Putamen (tissue), 1 donor: Measurements from ENCODE around the gene CDY2B.
"Not testable (repeated sequence)": the region's sequence is repeated elsewhere in the genome, so short reads cannot be mapped to it uniquely, and the experiment has no call there.

ENCODE experiments used
- DNase-seq: peaks from one replicate; pipeline ENCODE4 v3.0.0-alpha.2; 2016; ENCODE audit warnings: low spot score

CDY2B gene, protein sequence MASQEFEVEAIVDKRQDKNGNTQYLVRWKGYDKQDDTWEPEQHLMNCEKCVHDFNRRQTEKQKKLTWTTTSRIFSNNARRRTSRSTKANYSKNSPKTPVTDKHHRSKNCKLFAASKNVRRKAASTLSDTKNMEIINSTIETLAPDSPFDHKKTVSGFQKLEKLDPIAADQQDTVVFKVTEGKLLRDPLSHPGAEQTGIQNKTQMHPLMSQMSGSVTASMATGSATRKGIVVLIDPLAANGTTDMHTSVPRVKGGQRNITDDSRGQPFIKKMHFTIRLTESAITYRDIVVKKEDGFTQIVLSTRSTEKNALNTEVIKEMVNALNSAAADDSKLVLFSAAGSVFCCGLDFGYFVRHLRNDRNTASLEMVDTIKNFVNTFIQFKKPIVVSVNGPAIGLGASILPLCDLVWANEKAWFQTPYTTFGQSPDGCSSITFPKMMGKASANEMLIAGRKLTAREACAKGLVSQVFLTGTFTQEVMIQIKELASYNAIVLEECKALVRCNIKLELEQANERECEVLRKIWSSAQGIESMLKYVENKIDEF

GRCh38 chrY:17880120-17880519, at the start of gene CDY2B:
CDY2B (minus strand) TSS chrY:17880220; CDS start chrY:17879892, 328 bp downstream.
- DNase-seq = not testable (repeated sequence)

GRCh38 chrY:17908009-17908408, 28.0 kb upstream of the CDY2B start:
- DNase-seq = not testable (repeated sequence)

GRCh38 chrY:17907351-17907750, 27.3 kb upstream of the CDY2B start:
- not testable (repeated sequence) for DNase-seq

GRCh38 chrY:17881697-17882096, 1.7 kb upstream of the CDY2B start:
- not testable (repeated sequence) for DNase-seq

GRCh38 chrY:17876767-17877166, 3.3 kb downstream of the CDY2B start:
- not testable (repeated sequence) for DNase-seq

- DNase-seq = not testable (repeated sequence)
Observed at GRCh38 chrY:17875401-17875800, 4.6 kb downstream of the CDY2B start.

DNA sequence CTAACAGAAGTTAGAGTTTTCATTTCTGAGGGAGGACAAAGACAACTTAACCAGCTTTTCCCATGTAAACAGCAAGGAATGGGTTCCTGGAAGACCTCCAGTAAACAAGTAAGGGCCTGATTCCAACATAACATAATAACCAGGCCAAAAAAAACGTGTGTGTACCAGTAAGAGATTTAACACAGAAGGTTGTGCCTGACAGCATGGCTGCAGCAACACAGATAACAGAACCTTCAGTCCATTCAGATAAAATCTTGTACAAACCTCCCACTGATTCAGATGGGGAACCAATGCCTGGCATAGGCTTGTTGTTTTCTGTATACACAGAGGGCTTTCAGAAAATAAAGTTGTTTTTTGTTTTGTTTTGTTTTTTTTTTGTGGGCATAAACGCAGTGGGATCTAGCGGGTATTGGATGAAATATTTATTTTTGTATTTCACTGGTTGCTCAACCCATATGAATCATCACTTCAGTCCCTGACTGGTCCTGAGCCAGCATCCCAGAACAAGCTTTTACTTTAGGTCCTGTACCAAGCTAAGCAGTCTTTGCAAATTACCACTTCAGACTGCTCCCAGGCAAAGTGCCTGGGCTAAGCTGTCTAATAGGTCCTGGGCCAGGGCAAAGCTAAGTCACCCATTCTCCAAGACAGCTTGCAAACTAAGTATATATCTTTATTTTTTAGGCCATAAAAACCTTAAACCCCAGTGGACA, 8.7 kb downstream of the CDY2B start:
- DNase-seq = not testable (repeated sequence)

- DNase-seq = not testable (repeated sequence)
Observed at GRCh38 chrY:17870737-17871136, 9.3 kb downstream of the CDY2B start.

DNA sequence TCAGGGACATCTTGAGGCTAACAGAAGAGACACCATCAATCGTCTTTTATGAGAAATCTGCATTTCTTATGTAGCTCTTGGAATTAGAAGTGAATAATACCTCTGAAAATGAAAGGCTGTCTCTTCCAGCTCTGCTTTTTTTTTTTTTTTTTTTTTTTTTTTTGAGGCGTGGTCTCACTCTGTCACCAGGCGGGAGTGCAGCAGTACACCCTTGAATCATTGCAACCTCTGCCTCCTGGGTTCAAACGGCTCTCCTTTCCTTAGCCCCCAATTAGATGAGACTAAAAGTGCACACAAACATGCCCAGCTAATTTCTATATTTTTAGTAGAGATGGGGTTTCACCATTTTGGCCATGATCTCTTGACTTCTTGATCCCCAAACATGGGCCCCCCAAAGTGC, 12.2 kb downstream of the CDY2B start:
- DNase-seq = not testable (repeated sequence)

- DNase-seq = not testable (repeated sequence)
Observed at GRCh38 chrY:17860634-17861033, 19.4 kb downstream of the CDY2B start.

DNA sequence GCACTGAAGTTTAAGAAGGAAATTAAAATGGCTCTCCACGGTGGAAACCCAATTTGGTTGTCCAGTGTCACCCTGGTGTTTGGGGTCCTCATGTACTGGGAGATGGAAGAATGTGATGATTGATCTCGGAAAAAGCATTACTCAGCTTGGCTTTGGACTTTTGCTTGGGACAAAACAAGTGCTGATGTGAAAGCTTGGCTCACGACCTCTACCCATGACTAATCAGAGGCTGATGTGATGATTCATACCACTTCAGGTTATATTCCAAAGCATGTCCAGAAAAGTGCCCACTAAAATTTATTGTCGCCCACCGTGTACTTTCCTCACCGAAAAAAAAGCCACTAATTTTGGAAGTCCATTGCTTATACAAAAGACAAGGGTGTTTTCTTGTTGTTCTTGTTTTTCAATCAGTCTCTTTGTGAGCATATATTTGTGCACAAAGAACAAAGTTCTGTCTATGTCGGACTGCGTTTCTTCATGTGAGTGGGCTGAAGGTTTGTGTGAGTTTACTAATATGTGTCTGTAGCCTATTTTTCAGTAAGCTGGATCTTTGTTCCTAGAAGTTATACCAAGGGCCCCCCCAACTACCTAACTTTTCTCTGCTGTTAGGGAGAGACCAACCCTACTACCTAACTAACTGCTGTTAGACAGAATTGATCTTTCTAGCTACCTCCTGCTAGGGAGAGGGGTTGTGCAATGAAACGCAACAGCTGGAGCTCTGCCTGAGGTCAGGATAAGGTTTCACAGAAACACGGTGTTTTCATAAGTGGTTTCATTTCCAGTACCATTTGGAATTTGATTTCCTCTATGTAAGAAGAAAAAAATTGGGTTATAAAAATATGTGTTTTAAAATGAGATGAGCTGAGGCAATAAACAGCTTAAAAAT, 22.8 kb downstream of the CDY2B start:
- DNase-seq = not testable (repeated sequence)

DNA sequence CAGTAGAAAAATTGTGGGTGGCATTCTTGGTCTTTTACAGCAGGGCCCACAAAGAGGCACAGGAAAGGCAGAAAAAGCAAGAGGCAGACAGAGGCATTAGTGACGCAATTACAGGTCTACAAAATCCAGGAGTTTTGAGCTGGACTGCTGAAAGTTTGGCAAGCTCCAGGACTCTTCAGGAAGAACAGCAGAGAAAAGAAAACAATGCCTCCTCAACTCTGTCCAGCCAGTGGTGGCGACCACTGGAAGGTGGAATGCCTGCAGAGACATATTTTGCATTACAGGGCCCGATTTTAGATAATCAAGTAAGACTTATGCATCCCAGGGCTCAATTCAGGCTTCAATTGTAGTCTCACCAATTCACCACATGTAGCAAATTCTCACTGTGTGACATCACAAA, 23.5 kb downstream of the CDY2B start:
- DNase-seq = not testable (repeated sequence)

DNA sequence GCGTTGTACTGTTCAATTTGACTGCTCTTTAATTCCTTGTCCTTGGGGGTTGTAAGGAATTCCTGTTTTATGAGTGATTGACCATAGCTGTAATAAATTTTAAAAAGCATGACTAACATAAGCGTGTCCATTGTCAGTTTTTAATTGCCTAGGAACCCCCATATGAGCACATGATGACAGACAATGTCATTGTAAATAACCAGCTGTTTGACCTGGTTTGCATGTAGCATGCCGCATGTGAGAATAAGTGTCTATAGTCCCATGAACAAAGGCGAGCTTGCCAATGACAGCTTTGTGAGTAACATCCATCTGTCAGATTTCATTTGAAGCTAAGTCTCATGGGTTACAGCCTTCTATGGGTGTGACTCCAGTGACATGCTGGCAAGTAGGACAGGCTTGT, 30.9 kb downstream of the CDY2B start:
- not testable (repeated sequence) for DNase-seq

GRCh38 chrY:17832149-17832548, 47.9 kb downstream of the CDY2B start:
- not testable (repeated sequence) for DNase-seq
